Thoracic aorta (tissue), 2 donors: Measurements from ENCODE around the gene GAS6. TPM values are rescaled to one million over a fixed set of nuclear protein-coding genes. Genes with fewer than 3 reads are reported as not detected.

Experiments used
- ATAC-seq: fragments of 150-250 bp; one replicate; pipeline ENCODE4 v1.8.0; 2017; ENCODE audit warnings: low read depth; ENCODE audit not compliant: insufficient number of reproducible peaks, low FRiP score
- DNase-seq: peaks from one replicate; pipeline ENCODE4 v3.0.0-alpha.2; 2020; ENCODE audit warnings: low spot score
- H3K27ac ChIP-seq, 2 donors: fragments of 200-600 bp; sonication (generic); 1 replicate in 1 of 2; 2 replicates in 1 of 2; pipeline ENCODE4 v1.5.1; 2016; ENCODE audit warnings: mild to moderate bottlenecking in 2 of 2, moderate library complexity in 2 of 2
- H3K27me3 ChIP-seq: fragments of 200-600 bp; sonication (generic); replicated peaks from 2 replicates; pipeline ENCODE4 v1.6.0; 2016; ENCODE audit warnings: mild to moderate bottlenecking; ENCODE audit not compliant: insufficient read depth
- H3K36me3 ChIP-seq: fragments of 200-600 bp; sonication (generic); one replicate; pipeline ENCODE4 v1.5.1; 2016
- H3K4me1 ChIP-seq, 2 donors: fragments of 200-600 bp; sonication (generic); 1 replicate in 1 of 2; 2 replicates in 1 of 2; pipeline versions ENCODE4 v1.5.1 to v1.6.0; 2016; ENCODE audit warnings: low read depth in 2 of 2, mild to moderate bottlenecking in 1 of 2; ENCODE audit not compliant: control insufficient read depth in 1 of 2
- H3K4me3 ChIP-seq: fragments of 200-600 bp; sonication (generic); 2 replicates; pipeline ENCODE4 v1.5.1; 2016; ENCODE audit warnings: mild to moderate bottlenecking
- H3K9me3 ChIP-seq: fragments of 200-600 bp; sonication (generic); 2 replicates; pipeline ENCODE4 v1.5.1; 2016
- total RNA-seq, 2 donors: library from RNA; depleted of rRNA; stranded (reverse); fragments of >200 nt; gene quantifications; one replicate each; pipeline versions ENCODE4 v1.1.0 to v1.2.3, GENCODE V29; 2016
- TF ChIP-seq, protein P1 (sequence below): fragments of 200-600 bp; sonication (generic); IDR thresholded peaks from one replicate; pipeline ENCODE4 v1.5.1; 2019; ENCODE audit warnings: antibody characterized with exemption

The GAS6 gene
- total RNA-seq, 2 donors from 2014 or later = 854 to 1,319 TPM

DNA sequence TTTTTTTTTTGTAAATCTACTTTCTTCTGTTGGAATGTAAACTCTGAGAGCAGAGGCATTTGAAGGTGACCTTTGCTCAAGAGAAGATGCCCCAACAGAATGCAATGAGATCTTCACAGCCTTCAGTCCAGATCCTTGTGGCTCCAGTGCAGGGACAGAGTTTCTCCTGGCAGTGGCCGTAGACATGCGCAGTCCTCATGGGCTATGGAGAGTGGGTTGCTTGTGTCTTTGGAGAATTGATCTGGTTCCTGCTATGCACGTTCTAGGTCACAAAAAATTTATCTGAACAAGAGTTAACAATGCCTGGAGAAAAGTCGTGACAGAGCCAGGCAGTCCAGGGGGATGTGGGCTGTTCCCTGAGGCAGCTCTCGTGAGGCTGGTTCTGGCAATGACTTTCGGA is 74.7 kb downstream of the GAS6 start:
- DNase-seq = no peak
- H3K4me1 ChIP-seq = no peaks in the 10 kb centered on the region
- H3K27ac ChIP-seq = no peak overlapping the region
- TF ChIP-seq, protein P1, sequence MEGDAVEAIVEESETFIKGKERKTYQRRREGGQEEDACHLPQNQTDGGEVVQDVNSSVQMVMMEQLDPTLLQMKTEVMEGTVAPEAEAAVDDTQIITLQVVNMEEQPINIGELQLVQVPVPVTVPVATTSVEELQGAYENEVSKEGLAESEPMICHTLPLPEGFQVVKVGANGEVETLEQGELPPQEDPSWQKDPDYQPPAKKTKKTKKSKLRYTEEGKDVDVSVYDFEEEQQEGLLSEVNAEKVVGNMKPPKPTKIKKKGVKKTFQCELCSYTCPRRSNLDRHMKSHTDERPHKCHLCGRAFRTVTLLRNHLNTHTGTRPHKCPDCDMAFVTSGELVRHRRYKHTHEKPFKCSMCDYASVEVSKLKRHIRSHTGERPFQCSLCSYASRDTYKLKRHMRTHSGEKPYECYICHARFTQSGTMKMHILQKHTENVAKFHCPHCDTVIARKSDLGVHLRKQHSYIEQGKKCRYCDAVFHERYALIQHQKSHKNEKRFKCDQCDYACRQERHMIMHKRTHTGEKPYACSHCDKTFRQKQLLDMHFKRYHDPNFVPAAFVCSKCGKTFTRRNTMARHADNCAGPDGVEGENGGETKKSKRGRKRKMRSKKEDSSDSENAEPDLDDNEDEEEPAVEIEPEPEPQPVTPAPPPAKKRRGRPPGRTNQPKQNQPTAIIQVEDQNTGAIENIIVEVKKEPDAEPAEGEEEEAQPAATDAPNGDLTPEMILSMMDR = no peak
- no peaks in the 10 kb centered on the region for H3K27me3 ChIP-seq
- H3K4me3 ChIP-seq = no peak overlapping the region
- no peaks in the 10 kb centered on the region for H3K36me3 ChIP-seq
- ATAC-seq = no peak
- no peaks in the 10 kb centered on the region for H3K9me3 ChIP-seq

DNA sequence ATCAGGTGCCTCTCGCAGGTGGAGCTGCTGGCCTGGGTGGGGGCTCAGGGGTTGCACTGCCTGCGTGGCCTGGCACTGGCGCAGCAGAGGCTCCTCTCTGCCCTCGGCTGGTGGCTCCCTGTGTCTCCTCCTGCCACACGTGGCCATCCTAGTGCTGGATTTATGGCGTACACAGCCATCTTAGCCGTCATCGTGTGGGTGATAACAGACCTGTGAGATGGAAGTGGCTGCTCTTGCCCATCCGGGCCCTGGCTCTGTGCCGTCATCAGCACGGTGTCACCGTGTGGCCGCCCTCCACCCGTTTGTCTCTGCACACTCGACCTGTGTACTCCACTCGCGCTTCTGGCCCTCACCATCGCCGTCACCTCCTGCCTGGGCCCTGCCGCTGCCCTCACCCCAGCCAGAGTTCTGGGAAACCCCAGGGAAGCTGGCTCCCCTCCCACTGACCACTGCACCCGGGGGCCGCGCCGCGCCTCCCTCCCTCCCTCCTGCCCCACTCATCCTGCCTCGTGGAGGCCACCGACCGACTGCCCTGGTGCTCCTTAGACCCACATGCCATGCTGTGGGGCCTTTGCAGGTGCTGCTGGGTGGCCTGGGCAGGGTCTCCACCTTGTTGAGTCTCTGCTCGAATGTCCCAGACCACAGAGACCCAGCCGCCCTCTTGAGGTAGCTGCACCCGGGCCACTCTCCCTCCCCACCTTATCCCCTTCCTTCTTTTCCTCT is 75.3 kb downstream of the GAS6 start:
- ATAC-seq (no peak), DNase-seq (no peak)
- no peaks in the 10 kb centered on the region for H3K27me3 ChIP-seq

DNA sequence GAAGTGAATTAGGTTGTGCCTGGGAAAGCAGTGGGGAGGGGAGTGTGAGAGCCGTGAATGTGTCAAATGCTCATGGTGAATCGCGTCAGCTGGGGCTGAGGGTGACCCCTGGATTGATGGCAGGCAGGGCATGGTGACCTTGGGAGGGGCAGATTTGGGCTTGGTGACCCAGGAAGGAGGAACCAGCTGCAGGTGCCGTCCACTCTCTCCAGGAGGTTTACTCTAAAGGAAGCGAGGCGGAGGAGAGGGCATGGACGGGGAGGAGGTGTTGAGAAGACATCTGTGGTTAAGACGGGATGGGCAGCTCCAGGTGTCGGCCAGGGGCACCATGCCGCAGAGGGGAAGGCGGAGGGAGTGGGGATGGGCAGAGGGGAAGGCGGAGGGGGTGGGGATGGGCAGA is 76.2 kb downstream of the GAS6 start:
- no peak for ATAC-seq
- H3K4me3 ChIP-seq = no peak overlapping the region
- no peaks in the 10 kb centered on the region for H3K27me3 ChIP-seq
- no peaks in the 10 kb centered on the region for H3K9me3 ChIP-seq
- TF ChIP-seq, protein P1 = no peak
- H3K27ac ChIP-seq = no peak overlapping the region
- no peak for DNase-seq
- no peaks in the 10 kb centered on the region for H3K36me3 ChIP-seq
- no peaks in the 10 kb centered on the region for H3K4me1 ChIP-seq

More for the DNA sequence above, 75.3 kb downstream of the GAS6 start:
- Histone ChIP-seq H3K4me1 (no peaks in the 10 kb centered on the region), H3K9me3 (no peaks in the 10 kb centered on the region), H3K36me3 (no peaks in the 10 kb centered on the region), H3K27ac (no peak overlapping the region), H3K4me3 (no peak overlapping the region)
- TF ChIP-seq, protein P1 = no peak

DNA sequence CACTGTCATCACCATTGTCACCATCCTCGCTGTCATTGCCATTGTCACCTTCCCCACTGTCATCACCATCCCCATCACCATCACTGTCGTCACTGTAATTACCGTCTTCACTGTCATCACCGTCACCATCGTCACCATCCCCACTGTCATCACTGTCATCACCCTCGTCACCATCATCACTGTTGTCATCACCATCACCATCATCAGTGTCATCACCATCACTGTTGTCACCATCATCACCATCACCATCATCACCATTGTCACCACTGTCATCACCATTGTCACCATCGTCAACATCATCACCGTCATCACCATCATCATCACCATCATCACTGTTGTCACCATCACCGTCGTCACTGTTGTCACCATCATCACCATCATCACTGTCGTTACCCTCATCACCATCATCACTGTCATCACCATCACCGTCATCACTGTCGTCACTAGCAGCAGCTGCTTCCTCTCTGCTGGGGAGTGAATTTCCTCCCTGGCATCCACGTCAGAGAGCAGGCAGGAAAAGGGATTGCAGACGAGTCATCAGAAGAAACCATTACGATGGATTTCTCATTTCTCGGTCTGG is 77.5 kb downstream of the GAS6 start:
- ATAC-seq = no peak
- H3K27ac ChIP-seq = no peak overlapping the region
- H3K9me3 ChIP-seq = no peaks in the 10 kb centered on the region
- H3K4me1 ChIP-seq = no peaks in the 10 kb centered on the region
- no peaks in the 10 kb centered on the region for H3K36me3 ChIP-seq
- no peaks in the 10 kb centered on the region for H3K27me3 ChIP-seq
- no peak overlapping the region for H3K4me3 ChIP-seq
- TF ChIP-seq, protein P1 = no peak
- no peak for DNase-seq

DNA sequence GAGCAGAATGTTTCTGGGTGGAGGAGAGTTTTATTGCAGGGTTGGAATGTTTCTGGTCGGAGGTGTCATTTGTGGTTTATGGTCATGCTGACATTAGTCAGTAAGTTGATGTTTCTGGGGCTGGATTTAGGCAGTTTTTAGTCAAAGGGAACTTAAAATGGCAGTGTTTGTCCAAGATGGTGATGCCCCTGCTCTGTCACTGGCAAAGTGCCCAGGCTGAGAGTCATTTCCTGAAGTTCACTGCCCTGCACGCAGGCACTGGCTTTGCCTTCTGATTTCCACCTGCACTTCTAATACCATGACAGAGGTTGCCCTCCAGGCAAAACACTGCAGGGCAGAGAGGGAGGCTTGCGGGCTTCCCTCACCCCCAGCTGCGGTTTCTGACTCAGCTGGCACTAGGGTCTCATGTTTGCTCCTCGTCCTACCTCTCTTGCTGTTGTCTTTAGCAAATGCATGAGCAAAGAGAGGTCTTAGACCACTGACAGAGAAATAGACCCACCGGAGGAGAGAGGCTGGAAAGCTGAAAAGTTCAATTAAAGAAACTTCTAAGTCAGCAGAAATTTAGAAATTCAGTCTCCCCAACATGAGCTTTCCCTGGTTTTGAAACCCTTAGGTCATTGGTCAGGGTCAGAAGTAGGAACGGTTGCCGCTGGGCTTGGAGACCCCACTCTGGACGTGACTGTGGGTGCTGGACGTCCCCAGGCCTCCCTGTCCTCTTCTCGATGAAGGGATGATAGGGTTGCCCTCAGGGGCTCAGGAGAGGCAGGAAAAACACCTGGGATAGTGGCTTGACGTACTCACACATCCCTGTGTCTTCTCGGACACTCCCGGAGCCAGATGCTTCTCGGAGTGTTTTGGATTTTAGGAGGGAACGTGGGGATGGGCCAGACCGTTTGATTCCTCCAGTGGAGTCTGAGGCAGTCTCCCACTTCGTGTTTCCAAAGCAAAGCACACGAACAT is 78.5 kb downstream of the GAS6 start:
- no peak for DNase-seq
- Histone ChIP-seq H3K27ac (no peak overlapping the region), H3K4me3 (no peak overlapping the region), H3K4me1 (no peaks in the 10 kb centered on the region), H3K27me3 (no peaks in the 10 kb centered on the region), H3K36me3 (no peaks in the 10 kb centered on the region), H3K9me3 (no peaks in the 10 kb centered on the region)
- TF ChIP-seq, protein P1 = no peak
- no peak for ATAC-seq
